Liver (tissue), 9 donors: Measurements from ENCODE around the gene EHD2. TPM values are rescaled to one million over a fixed set of nuclear protein-coding genes. Genes with fewer than 3 reads are reported as not detected.

ENCODE experiments used
- DNase-seq: peaks from one replicate; pipeline ENCODE4 v3.0.0-alpha.2; 2017; ENCODE audit warnings: low spot score
- H3K27ac ChIP-seq, 2 donors: one replicate each; pipeline ENCODE4 v1.7.0; 2013; ENCODE audit warnings: inconsistent platforms in 2 of 2, low read length in 2 of 2, control low read depth in 1 of 2, low read depth in 1 of 2, mild to moderate bottlenecking in 1 of 2
- H3K27me3 ChIP-seq, 4 donors: one replicate each; pipeline versions ENCODE4 v1.6.1 to v1.7.0; 2013; ENCODE audit warnings: low read length in 3 of 4, inconsistent platforms in 1 of 4, mild to moderate bottlenecking in 1 of 4, moderate library complexity in 1 of 4; ENCODE audit not compliant: control insufficient read depth in 4 of 4, insufficient read depth in 4 of 4
- H3K36me3 ChIP-seq, 4 donors: one replicate each; pipeline versions ENCODE4 v1.6.1 to v1.7.0; 2013; ENCODE audit warnings: low read length in 3 of 4, mild to moderate bottlenecking in 3 of 4, low read depth in 1 of 4, moderate library complexity in 1 of 4; ENCODE audit not compliant: control insufficient read depth in 4 of 4, insufficient read depth in 3 of 4
- H3K4me1 ChIP-seq, 4 donors: one replicate each; pipeline versions ENCODE4 v1.6.1 to v1.7.0; 2013; ENCODE audit warnings: low read length in 3 of 4, mild to moderate bottlenecking in 3 of 4, moderate library complexity in 1 of 4; ENCODE audit not compliant: control insufficient read depth in 4 of 4, insufficient read depth in 4 of 4
- H3K4me3 ChIP-seq, 3 donors: one replicate each; pipeline versions ENCODE4 v1.6.1 to v1.7.0; 2013; ENCODE audit warnings: low read length in 3 of 3, control low read depth in 1 of 3, low read depth in 1 of 3, mild to moderate bottlenecking in 1 of 3
- H3K9ac ChIP-seq, 2 donors: one replicate each; pipeline ENCODE4 v1.7.0; 2013; ENCODE audit warnings: low read length in 2 of 2, mild to moderate bottlenecking in 2 of 2, moderate library complexity in 2 of 2, control low read depth in 1 of 2, low read depth in 1 of 2
- H3K9me3 ChIP-seq, 4 donors: one replicate each; pipeline versions ENCODE4 v1.6.1 to v1.7.0; 2013; ENCODE audit warnings: low read length in 3 of 4; ENCODE audit not compliant: control insufficient read depth in 4 of 4
- EGR1 ChIP-seq, 2 donors: IDR thresholded peaks; 2 replicates each; pipeline ENCODE4 v1.6.1; 2016 to 2018; ENCODE audit warnings: antibody characterized with exemption in 2 of 2, low read depth in 2 of 2
- FOXA1 ChIP-seq: IDR thresholded peaks from 2 replicates; pipeline ENCODE4 v1.6.1; 2016; ENCODE audit warnings: antibody characterized with exemption
- FOXA2 ChIP-seq: IDR thresholded peaks from 2 replicates; pipeline ENCODE4 v1.6.1; 2016; ENCODE audit warnings: antibody characterized with exemption
- HNF4A ChIP-seq, 2 donors: conservative IDR thresholded peaks; 2 replicates each; pipeline ENCODE4 v1.6.1; 2016; ENCODE audit warnings: antibody characterized with exemption in 2 of 2, mild to moderate bottlenecking in 2 of 2
- HNF4G ChIP-seq: IDR thresholded peaks from 2 replicates; pipeline ENCODE4 v1.6.1; 2016; ENCODE audit warnings: antibody characterized with exemption
- NR2F2 ChIP-seq: IDR thresholded peaks from 2 replicates; pipeline ENCODE4 v1.6.1; 2016; ENCODE audit warnings: antibody characterized with exemption
- RAD21 ChIP-seq, 2 donors: IDR thresholded peaks; 2 replicates each; pipeline ENCODE4 v1.6.1; 2016; ENCODE audit warnings: antibody characterized with exemption in 2 of 2, mild to moderate bottlenecking in 2 of 2
- RXRA ChIP-seq, 2 donors: IDR thresholded peaks; 2 replicates each; pipeline ENCODE4 v1.6.1; 2017 to 2018; ENCODE audit warnings: antibody characterized with exemption in 2 of 2, mild to moderate bottlenecking in 1 of 2
- TAF1 ChIP-seq: conservative IDR thresholded peaks from 2 replicates; pipeline ENCODE4 v1.6.1; 2016; ENCODE audit warnings: antibody characterized with exemption, mild to moderate bottlenecking
- YY1 ChIP-seq: IDR thresholded peaks from 2 replicates; pipeline ENCODE4 v1.6.1; 2016; ENCODE audit warnings: antibody characterized with exemption, mild to moderate bottlenecking
- WGBS: extraction: QIAGEN DNeasy Blood & Tissue Kit; methylation state at CpG from one replicate; pipeline ENCODE4 v1.1.7; 2013; 5-methylcytosine and 5-hydroxymethylcytosine counted together
- polyA plus RNA-seq, 2 donors: library from polyadenylated mRNA; stranded (reverse) in 1 of 2; unstranded in 1 of 2; fragments of 200-250 nt in 1 of 2; fragments of >200 nt in 1 of 2; fragmentation: Nextera tagmentation in 1 of 2; extraction: Ambion mirVana in 1 of 2; gene quantifications; one replicate each; pipeline versions ENCODE4 v1.2.1 to v1.2.3, GENCODE V29; 2013 to 2015
- total RNA-seq, 2 donors: library from RNA; depleted of rRNA; stranded (reverse); fragments of >200 nt; gene quantifications; one replicate each; pipeline ENCODE4 v1.2.3, GENCODE V29; 2014
- TF ChIP-seq, protein P1 (sequence below): IDR thresholded peaks from 2 replicates; pipeline ENCODE4 v1.6.1; 2016; ENCODE audit warnings: antibody characterized with exemption
- TF ChIP-seq, protein P2 (sequence below): IDR thresholded peaks from 2 replicates; pipeline ENCODE4 v1.6.1; 2016; ENCODE audit warnings: antibody characterized with exemption
- TF ChIP-seq, protein P3 (sequence below): IDR thresholded peaks from 2 replicates; pipeline ENCODE4 v1.6.1; 2016; ENCODE audit warnings: antibody characterized with exemption
- TF ChIP-seq, protein P4 (sequence below): fragments of 150-350 bp; IDR thresholded peaks from 2 replicates; pipeline ENCODE4 v1.5.1; 2017; ENCODE audit warnings: improper control_type of control experiment, low read depth, low read length; ENCODE audit not compliant: missing input control
- TF ChIP-seq, protein P5 (sequence below): IDR thresholded peaks from 2 replicates; pipeline ENCODE4 v1.6.1; 2016; ENCODE audit warnings: antibody characterized with exemption, mild to moderate bottlenecking
- donor health status: healthy.
- donor health status: healthy.
- donor health status: healthy.
- donor health status: healthy.
- donor health status: healthy.

EHD2 gene
- total and polyA plus RNA-seq, 4 donors = 3.2 to 7.9 (median 5.8) TPM

DNA sequence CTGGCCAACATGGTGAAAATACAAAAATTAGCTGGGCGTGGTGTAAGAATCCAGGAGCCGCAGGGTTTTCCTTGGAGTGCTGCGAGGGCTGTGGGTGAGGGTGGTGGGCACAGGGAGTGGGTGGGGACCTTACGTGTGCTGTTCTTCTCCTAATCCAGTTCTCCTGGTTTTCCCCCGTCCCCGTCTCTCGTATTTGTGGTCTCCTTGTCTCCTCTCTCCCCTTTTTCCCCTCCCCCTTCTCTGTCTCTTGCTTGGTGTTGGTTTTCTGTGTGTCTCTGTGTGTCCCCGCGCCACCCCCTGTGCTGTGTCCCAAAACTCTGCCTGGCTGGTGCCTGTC, 67.0 kb downstream of the EHD2 start (continued):
- no peak for TF ChIP-seq RAD21 (IDR thresholded peaks at IDR 0.05)
- TF ChIP-seq, protein P1, sequence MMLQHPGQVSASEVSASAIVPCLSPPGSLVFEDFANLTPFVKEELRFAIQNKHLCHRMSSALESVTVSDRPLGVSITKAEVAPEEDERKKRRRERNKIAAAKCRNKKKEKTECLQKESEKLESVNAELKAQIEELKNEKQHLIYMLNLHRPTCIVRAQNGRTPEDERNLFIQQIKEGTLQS = no peak

DNA sequence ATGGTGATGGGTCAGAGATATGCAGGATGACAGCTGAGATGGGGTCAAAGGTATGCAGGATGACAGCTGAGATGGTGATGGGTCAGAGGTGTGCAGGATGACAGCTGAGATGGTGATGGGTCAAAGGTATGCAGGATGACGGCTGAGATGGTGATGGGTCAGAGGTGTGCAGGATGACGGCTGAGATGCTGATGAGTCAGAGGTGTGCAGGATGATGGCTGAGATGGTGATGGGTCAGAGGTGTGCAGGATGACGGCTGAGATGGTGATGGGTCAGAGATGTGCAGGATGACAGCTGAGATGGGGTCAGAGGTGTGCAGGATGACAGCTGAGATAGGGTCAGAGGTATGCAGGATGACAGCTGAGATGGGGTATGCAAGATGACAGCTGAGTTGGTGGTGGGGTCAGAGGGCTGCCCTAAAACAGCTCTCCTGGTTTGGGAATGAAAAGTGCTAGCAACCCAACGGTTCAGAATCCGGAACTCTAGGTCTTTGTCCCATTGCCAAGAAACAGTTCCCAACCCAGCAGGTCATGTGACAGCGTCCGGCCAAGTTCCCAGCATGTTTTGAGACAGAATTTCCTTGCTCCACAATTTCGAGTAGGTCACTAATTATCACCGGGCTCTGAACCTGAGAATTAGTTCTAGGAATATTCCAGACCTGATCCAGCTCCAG, 68.5 kb downstream of the EHD2 start:
- Histone ChIP-seq H3K4me3 (no peak overlapping the region), H3K4me1 (peaks cover 4 to 11% (median 8%) of the 10 kb centered on the region in 4 donors), H3K27ac (peak overlapping the region in 1 of 2 donors; percentile 31), H3K36me3 (peaks cover 0 to 15% (median 5%) of the 10 kb centered on the region in 4 donors), H3K27me3 (no peaks in the 10 kb centered on the region), H3K9ac (no peak overlapping the region), H3K9me3 (no peaks in the 10 kb centered on the region)
- 46% methylated on average over 9 of the region's 9 CpGs for WGBS
- DNase-seq = no peak
- TF ChIP-seq, protein P2, sequence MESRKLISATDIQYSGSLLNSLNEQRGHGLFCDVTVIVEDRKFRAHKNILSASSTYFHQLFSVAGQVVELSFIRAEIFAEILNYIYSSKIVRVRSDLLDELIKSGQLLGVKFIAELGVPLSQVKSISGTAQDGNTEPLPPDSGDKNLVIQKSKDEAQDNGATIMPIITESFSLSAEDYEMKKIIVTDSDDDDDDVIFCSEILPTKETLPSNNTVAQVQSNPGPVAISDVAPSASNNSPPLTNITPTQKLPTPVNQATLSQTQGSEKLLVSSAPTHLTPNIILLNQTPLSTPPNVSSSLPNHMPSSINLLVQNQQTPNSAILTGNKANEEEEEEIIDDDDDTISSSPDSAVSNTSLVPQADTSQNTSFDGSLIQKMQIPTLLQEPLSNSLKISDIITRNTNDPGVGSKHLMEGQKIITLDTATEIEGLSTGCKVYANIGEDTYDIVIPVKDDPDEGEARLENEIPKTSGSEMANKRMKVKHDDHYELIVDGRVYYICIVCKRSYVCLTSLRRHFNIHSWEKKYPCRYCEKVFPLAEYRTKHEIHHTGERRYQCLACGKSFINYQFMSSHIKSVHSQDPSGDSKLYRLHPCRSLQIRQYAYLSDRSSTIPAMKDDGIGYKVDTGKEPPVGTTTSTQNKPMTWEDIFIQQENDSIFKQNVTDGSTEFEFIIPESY = no peak
- TF ChIP-seq, protein P1 = no peak
- TF ChIP-seq RAD21 (IDR thresholded peaks at IDR 0.05) (no peak), YY1 (no peak), NR2F2 (no peak), TAF1 (no peak), FOXA2 (no peak), FOXA1 (no peak), HNF4A (conservative IDR thresholded peaks at IDR 0.05) (no peak), HNF4G (no peak), RXRA (IDR thresholded peaks at IDR 0.05) (no peak), EGR1 (IDR thresholded peaks at IDR 0.05; ENCODE audit: low read depth in 2 of 2) (no peak)
- TF ChIP-seq, protein P3, sequence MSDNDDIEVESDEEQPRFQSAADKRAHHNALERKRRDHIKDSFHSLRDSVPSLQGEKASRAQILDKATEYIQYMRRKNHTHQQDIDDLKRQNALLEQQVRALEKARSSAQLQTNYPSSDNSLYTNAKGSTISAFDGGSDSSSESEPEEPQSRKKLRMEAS = no peak
- TF ChIP-seq, protein P4, sequence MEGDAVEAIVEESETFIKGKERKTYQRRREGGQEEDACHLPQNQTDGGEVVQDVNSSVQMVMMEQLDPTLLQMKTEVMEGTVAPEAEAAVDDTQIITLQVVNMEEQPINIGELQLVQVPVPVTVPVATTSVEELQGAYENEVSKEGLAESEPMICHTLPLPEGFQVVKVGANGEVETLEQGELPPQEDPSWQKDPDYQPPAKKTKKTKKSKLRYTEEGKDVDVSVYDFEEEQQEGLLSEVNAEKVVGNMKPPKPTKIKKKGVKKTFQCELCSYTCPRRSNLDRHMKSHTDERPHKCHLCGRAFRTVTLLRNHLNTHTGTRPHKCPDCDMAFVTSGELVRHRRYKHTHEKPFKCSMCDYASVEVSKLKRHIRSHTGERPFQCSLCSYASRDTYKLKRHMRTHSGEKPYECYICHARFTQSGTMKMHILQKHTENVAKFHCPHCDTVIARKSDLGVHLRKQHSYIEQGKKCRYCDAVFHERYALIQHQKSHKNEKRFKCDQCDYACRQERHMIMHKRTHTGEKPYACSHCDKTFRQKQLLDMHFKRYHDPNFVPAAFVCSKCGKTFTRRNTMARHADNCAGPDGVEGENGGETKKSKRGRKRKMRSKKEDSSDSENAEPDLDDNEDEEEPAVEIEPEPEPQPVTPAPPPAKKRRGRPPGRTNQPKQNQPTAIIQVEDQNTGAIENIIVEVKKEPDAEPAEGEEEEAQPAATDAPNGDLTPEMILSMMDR = no peak
- TF ChIP-seq, protein P5, sequence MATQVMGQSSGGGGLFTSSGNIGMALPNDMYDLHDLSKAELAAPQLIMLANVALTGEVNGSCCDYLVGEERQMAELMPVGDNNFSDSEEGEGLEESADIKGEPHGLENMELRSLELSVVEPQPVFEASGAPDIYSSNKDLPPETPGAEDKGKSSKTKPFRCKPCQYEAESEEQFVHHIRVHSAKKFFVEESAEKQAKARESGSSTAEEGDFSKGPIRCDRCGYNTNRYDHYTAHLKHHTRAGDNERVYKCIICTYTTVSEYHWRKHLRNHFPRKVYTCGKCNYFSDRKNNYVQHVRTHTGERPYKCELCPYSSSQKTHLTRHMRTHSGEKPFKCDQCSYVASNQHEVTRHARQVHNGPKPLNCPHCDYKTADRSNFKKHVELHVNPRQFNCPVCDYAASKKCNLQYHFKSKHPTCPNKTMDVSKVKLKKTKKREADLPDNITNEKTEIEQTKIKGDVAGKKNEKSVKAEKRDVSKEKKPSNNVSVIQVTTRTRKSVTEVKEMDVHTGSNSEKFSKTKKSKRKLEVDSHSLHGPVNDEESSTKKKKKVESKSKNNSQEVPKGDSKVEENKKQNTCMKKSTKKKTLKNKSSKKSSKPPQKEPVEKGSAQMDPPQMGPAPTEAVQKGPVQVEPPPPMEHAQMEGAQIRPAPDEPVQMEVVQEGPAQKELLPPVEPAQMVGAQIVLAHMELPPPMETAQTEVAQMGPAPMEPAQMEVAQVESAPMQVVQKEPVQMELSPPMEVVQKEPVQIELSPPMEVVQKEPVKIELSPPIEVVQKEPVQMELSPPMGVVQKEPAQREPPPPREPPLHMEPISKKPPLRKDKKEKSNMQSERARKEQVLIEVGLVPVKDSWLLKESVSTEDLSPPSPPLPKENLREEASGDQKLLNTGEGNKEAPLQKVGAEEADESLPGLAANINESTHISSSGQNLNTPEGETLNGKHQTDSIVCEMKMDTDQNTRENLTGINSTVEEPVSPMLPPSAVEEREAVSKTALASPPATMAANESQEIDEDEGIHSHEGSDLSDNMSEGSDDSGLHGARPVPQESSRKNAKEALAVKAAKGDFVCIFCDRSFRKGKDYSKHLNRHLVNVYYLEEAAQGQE = no peak
